Measurements from ENCODE around the gene NEDD4L. TPM values are rescaled to one million over a fixed set of nuclear protein-coding genes. Genes with fewer than 3 reads are reported as not detected.
"Not testable (repeated sequence)": the region's sequence is repeated elsewhere in the genome, so short reads cannot be mapped to it uniquely, and the experiment has no call there.

The NEDD4L gene
- polyA plus RNA-seq, 4 donors: 97.0 to 165 (median 131) TPM

DNA sequence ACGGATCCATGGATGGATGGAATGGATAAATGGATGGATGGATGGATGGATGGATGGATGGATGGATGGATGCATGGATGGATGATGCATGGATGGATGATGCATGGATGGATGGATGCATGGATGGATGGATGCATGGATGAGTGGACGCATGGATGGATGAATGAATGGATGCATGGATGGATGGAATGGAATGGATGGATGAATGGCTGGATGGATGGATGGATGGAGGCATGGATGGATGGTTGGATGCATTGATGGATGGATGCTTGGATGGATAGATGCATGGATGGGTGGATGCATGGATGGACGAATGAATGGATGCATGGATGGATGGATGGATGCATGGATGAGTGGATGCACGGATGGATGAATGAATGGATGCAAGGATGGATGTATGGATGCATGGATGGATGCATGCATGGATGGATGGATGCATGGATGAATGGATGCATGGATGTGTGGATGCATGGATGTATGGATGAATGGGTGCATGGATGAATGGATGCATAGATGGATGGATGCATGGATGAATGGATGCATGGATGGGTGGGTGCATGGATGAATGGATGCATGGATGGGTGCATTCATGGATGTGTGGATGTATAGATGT lies 375.7 kb downstream of the NEDD4L start:
- DNase-seq (ENCODE audit: low read depth in 4 of 4, low spot score in 2 of 4): no peak

GRCh38 chr18:58426611-58427010 lies 382.6 kb downstream of the NEDD4L start:
- DNase-seq (ENCODE audit: low read depth in 4 of 4, low spot score in 2 of 4): no peak

DNA sequence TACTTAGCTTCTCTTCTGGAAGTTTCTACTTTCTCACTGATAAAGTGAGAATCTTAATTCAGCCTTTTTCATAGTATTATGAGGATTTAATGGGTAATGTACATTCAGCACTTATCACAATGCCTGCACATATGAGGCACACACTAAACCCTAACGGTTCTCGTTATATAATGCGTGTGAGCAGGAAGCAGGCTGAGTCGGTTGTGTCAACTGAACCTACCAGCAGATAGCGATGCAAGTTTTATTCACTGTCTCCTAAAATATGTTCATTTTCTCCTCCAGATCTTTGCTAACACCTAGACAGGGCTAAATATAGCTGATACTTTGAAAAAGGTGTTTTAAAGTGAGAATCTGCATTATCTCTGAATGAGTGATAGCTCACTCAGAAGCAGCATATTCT lies 383.3 kb downstream of the NEDD4L start:
- DNase-seq (ENCODE audit: low read depth in 4 of 4, low spot score in 2 of 4): no peak

GRCh38 chr18:58429442-58429841 lies 385.4 kb downstream of the NEDD4L start:
- no peak for DNase-seq (ENCODE audit: low read depth in 4 of 4, low spot score in 2 of 4)

DNA sequence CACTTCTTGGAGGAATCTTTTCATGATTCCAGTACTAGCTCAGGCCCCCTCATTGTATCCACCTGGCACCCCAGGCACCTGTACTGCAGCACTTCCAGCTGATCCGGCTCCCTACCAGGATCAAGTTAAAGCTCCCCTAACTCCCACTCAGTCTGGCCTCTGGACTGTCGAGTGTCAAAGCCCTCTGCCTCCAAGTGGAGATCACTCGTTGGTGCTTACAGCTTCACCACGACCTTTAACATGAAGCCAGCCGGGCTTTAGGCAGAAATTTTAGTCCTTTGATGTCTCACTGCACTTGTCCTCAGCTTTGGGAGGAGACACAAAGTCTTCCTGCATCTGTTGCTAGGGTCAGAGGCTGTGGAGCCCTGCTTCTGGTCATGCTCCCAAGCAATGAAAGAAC lies 387.2 kb downstream of the NEDD4L start:
- DNase-seq (ENCODE audit: low read depth in 4 of 4, low spot score in 2 of 4): no peak

- DNase-seq (ENCODE audit: low read depth in 4 of 4, low spot score in 2 of 4): no peak
These were observed 388.2 kb downstream of the NEDD4L start for GRCh38 chr18:58432050-58432727.

- not testable (repeated sequence) for DNase-seq (ENCODE audit: low read depth in 4 of 4, low spot score in 2 of 4)
These were observed 391.4 kb downstream of the NEDD4L start for GRCh38 chr18:58435221-58436005.

DNA sequence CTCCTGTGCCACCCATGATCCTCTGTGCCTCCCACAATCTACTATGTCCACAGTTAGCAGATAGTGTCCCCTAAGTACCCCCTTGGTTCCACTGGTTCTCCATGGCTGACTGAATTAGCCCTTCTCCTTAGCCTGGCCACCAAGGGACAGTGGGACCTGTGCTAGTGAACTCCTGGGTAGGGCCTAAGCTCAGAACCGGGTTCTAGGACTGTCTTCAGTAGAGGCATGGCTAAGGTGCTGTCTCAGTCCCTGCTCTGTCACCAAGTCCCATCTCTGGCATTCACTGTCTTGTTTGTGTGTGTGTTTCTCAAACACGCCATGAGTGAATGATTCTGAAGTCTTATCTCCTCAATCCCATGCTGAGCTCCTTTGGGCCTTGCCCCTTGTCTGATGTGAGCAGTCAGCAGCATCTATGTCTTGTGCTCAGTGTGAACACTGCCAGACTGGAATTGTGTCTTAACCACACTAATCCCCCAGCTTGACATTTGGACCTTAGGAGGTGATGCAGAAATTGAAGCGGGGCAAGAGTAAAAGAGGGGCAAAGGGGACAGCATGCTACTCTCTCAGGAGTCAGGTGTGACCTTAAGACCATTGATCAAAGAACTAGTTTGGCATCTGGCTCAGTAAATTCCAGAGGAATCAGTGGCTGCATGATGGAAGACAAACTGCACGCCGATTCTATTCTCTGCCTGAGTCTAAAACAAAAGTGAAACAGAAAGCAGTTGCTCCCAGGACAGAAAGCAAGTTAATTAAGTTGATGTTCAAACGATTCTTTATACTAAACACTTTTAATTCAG lies 394.3 kb downstream of the NEDD4L start:
- DNase-seq (ENCODE audit: low read depth in 4 of 4, low spot score in 2 of 4): no peak

DNA sequence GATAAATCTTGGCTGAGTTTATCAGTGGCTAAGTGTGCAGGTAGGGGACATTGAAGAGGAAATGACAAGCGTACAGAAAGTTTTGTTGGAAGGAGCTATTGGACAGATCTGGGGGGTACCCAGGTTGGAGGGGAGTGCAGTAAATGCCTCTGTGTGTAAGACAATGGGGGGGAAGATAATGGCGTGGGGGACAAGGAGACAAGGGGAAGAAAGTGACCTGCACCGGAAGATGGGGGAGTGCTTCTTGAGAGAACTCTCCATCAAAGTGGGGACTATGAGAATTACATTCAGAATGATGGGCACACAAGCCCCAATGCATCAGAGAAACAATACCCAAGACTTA lies 394.9 kb downstream of the NEDD4L start:
- DNase-seq (ENCODE audit: low read depth in 4 of 4, low spot score in 2 of 4): no peak

DNA sequence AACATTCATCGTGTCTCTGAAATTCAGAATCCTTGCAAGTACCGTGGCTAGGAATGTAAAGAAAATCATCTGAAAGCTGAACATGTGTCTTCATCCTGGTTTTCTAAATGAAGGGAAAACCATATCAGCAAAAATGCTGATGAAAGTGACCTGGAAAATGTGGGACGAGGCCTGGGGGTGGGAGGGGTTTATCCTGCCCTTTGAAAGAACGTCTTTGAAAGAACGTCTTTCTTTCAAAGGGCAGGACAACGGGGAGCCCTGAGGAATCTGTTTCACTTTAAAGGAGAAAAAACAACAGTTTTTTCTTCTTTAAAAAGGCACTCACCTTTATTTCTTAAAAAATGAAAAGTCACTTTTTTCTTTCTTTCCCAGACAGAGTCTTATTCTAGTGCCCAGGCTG lies 399.6 kb downstream of the NEDD4L start:
- DNase-seq (ENCODE audit: low read depth in 4 of 4, low spot score in 2 of 4): no peak

- no peak for DNase-seq (ENCODE audit: low read depth in 4 of 4, low spot score in 2 of 4)
These were observed 402.5 kb downstream of the NEDD4L start for GRCh38 chr18:58446391-58447060.

GRCh38 chr18:58447402-58448095 lies 403.5 kb downstream of the NEDD4L start:
- no peak for DNase-seq (ENCODE audit: low read depth in 4 of 4, low spot score in 2 of 4)

DNA sequence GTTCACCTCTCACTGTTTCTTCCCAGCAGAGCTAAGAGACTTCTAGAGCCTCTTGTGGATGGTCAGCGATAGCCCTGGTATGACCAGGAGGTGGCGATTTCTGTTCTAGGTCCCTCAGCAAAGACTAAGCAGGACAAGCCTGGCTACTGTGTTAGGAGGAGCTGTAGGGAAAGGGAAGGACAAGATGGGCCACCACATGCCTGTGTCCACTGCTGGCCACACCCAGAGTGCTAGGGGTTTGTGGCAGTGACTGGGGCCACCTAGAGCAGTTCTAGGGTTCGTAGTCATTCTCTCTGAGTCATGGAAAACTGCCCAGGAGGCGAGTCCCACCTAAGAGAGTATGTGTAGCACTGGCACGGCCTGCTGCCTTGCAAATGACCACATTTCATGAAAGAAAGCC lies 405.4 kb downstream of the NEDD4L start:
- DNase-seq (ENCODE audit: low read depth in 4 of 4, low spot score in 2 of 4): no peak

Other genes starting within 250 kb of the NEDD4L start
- 10 to 100 TPM; 24.1 to 29.4 (median 26.5) TPM for gene ATP8B1, start 240.9 kb upstream of the NEDD4L start, polyA plus RNA-seq (ENCODE audit: insufficient read length in 4 of 4)

All from left renal cortex interstitium (tissue), 4 donors.